Fibroblast of lung (primary cell): ENCODE results near the gene MFSD11. TPM values are rescaled to one million over a fixed set of nuclear protein-coding genes. Genes with fewer than 3 reads are reported as not detected.
"Not testable (repeated sequence)": the region's sequence is repeated elsewhere in the genome, so short reads cannot be mapped to it uniquely, and the experiment has no call there.

Experiments
- DNase-seq, 2 donors: peaks; one replicate each; pipeline versions ENCODE4 v3.0.0 to v3.0.0-alpha.2; 2010; ENCODE audit warnings: low read depth in 2 of 2
- H2AFZ ChIP-seq: 2 replicates; pipeline ENCODE4 v1.5.1; 2012; ENCODE audit warnings: low read length, control low read depth, inconsistent platforms
- H3K27ac ChIP-seq: 2 replicates; pipeline ENCODE4 v1.5.1; 2011; ENCODE audit warnings: low read length, control low read depth; ENCODE audit not compliant: insufficient read depth
- H3K27me3 ChIP-seq: 2 replicates; pipeline ENCODE4 v1.5.1; 2011; ENCODE audit warnings: mild to moderate bottlenecking, low read length; ENCODE audit not compliant: control insufficient read depth, insufficient read depth
- H3K36me3 ChIP-seq: 2 replicates; pipeline ENCODE4 v1.5.1; 2011; ENCODE audit warnings: low read length; ENCODE audit not compliant: control insufficient read depth, insufficient read depth
- H3K4me1 ChIP-seq: 2 replicates; pipeline ENCODE4 v1.5.1; 2011; ENCODE audit warnings: low read length; ENCODE audit not compliant: control insufficient read depth, insufficient read depth; ENCODE audit errors: extremely low read depth
- H3K4me2 ChIP-seq: 2 replicates; pipeline ENCODE4 v1.5.1; 2011; ENCODE audit warnings: low read length, control low read depth; ENCODE audit not compliant: insufficient read depth; ENCODE audit errors: extremely low read depth
- H3K4me3 ChIP-seq, 4 experiments: fragments of 200-600 bp in 1 of 4; sonication (generic) in 1 of 4; replicated peaks in 1 of 4; 2 replicates each; pipeline ENCODE4 v1.5.1; 2011 to 2016; ENCODE audit warnings: low read length in 4 of 4, low read depth in 3 of 4, mild to moderate bottlenecking in 3 of 4, control low read depth in 2 of 4, inconsistent platforms in 1 of 4, mixed read lengths in 1 of 4; ENCODE audit not compliant: insufficient read depth in 1 of 4; ENCODE audit errors: control extremely low read depth in 1 of 4
- H3K79me2 ChIP-seq: 2 replicates; pipeline ENCODE4 v1.5.1; 2012; ENCODE audit warnings: mild to moderate bottlenecking, low read length, inconsistent platforms; ENCODE audit not compliant: control insufficient read depth, insufficient read depth
- H3K9ac ChIP-seq: 2 replicates; pipeline ENCODE4 v1.5.1; 2011; ENCODE audit warnings: mild to moderate bottlenecking, low read length, control low read depth; ENCODE audit not compliant: insufficient read depth
- H3K9me3 ChIP-seq: 2 replicates; pipeline ENCODE4 v1.5.1; 2012; ENCODE audit warnings: low read depth, low read length; ENCODE audit not compliant: control insufficient read depth, insufficient read depth
- H4K20me1 ChIP-seq: 2 replicates; pipeline ENCODE4 v1.5.1; 2011; ENCODE audit warnings: low read length; ENCODE audit not compliant: control insufficient read depth, insufficient read depth; ENCODE audit errors: extremely low read depth
- EZH2 ChIP-seq: IDR thresholded peaks from 2 replicates; pipeline ENCODE4 v1.5.1; 2012; ENCODE audit warnings: low read length, control low read depth, mild to moderate bottlenecking; ENCODE audit errors: missing control alignments
- polyA plus RNA-seq, 2 donors: library from polyadenylated mRNA; depleted of rRNA in 1 of 2; stranded (reverse) in 1 of 2; unstranded in 1 of 2; fragments of >200 nt; gene quantifications; 2 replicates each; pipeline ENCODE4 v1.2.1, GENCODE V29; 2011 to 2012; ENCODE audit warnings: missing spikeins in 1 of 2
- total RNA-seq: library from RNA; depleted of rRNA; stranded (reverse); fragments of >200 nt; gene quantifications from 2 replicates; pipeline ENCODE4 v1.2.1, GENCODE V29; 2014
- TF ChIP-seq, protein P1 (sequence below), 2 donors: IDR thresholded peaks in 1 of 2; conservative IDR thresholded peaks in 1 of 2; 1 replicate in 1 of 2; 2 replicates in 1 of 2; pipeline ENCODE4 v1.5.1; 2011 to 2012; ENCODE audit warnings: low read length in 2 of 2, control low read depth in 1 of 2, inconsistent platforms in 1 of 2, low read depth in 1 of 2, mild to moderate bottlenecking in 1 of 2

Gene MFSD11
- total and polyA plus RNA-seq, 2 donors (not counting 1 experiment from before 2014, with no cell fraction given) = 22.4 to 31.4 TPM

DNA sequence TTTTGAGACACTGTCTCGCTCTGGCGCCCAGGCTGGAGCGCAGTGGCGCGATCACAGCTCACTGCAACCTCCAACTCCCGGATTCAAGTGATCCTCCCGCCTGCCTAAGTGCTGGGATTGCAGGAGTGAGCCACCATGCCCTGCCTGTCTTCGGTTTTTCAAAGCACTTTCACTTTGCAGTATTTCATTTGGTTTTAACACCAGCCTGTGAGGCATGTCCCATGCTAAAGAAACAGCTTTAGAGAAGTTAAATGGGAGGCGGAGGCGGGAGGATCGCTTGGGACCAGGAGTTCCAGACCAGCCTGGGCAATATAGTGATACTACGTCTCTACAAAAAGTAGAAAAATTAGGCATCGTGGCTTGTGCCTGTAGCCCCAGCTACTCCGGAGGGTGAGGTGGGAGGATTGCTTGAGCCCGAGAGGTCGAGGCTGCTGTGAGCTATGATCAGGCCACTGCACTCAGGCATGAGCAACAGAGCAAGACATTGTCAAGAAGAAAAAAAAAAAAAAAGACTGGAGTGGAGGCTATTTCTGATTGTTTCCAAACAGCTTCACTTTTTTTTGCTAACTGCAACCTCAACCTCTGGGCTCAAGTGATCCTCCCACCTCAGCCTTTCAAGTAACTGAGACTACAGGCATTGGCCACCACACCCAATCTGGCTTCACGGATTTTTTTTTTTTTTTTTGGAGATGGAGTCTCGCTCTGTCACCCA lies 10.0 kb upstream of the MFSD11 start:
- TF ChIP-seq, protein P1, sequence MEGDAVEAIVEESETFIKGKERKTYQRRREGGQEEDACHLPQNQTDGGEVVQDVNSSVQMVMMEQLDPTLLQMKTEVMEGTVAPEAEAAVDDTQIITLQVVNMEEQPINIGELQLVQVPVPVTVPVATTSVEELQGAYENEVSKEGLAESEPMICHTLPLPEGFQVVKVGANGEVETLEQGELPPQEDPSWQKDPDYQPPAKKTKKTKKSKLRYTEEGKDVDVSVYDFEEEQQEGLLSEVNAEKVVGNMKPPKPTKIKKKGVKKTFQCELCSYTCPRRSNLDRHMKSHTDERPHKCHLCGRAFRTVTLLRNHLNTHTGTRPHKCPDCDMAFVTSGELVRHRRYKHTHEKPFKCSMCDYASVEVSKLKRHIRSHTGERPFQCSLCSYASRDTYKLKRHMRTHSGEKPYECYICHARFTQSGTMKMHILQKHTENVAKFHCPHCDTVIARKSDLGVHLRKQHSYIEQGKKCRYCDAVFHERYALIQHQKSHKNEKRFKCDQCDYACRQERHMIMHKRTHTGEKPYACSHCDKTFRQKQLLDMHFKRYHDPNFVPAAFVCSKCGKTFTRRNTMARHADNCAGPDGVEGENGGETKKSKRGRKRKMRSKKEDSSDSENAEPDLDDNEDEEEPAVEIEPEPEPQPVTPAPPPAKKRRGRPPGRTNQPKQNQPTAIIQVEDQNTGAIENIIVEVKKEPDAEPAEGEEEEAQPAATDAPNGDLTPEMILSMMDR (conservative IDR thresholded peaks at IDR 0.05 in 1 of 2, IDR thresholded peaks at IDR 0.05 in 1 of 2; ENCODE audit: low read depth in 1 of 2, low read length in 2 of 2) = no peak
- TF ChIP-seq EZH2 = no peak
- Histone ChIP-seq H3K79me2 (peaks cover 66% of the 10 kb centered on the region), H3K9me3 (no peaks in the 10 kb centered on the region), H3K9ac (peak overlapping the region; percentile 99), H2AFZ (no peak overlapping the region), H3K4me1 (peaks cover 2% of the 10 kb centered on the region), H3K36me3 (peaks cover 8% of the 10 kb centered on the region), H3K27me3 (no peaks in the 10 kb centered on the region), H3K4me2 (peak overlapping the region; percentile 85), H3K27ac (peak overlapping the region; percentile 98), H4K20me1 (no peaks in the 10 kb centered on the region), H3K4me3 (peak overlapping the region; percentile 71 to 89 (median 84))
- peak in 1 of 2 donors; percentile 21 for DNase-seq

DNA sequence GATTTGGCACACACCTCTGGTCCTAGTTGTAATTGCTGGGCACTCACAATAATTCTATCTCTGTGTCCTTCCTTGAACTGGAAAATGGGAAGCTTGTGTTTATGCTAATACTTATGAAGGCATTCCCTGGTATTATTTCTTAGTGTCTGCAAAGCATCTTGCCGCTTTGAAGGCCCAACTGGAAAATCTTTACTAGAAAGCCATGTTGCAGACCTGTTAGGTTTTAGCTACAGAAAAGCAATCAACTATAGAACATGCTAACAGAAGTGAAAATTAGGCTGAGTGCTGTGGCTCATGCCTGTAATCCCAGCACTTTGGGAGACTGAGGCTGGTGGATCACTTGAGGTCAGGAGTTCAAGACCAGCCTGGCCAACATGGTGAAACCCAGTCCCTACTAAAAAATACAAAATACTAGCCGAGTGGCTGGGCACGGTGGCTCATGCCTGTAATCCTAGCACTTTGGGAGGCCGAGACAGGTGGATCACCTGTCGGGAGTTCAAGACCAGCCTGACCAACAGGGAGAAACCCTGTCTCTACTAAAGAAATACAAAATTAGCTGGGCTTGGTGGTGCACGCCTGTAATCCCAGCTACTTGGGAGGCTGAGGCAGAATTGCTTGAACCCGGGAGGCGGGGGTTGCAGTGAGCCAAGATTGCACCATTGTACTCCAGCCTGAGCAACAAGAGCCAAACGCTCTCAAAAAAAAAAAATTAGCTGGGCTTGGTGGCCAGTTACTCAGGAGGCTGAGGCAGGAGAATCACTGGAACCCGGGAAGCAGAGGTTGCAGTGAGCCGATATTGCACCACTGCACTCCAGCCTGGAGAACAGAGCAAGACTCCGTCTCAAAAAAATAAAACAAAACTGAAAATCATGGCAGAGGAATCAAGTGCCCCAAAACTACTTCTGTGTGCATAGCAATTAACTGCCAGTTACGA lies 5.9 kb upstream of the MFSD11 start:
- H4K20me1 ChIP-seq, H3K4me2 ChIP-seq, H3K27ac ChIP-seq, H2AFZ ChIP-seq, H3K9ac ChIP-seq, H3K4me3 ChIP-seq, H3K4me1 ChIP-seq, DNase-seq, H3K27me3 ChIP-seq, H3K9me3 ChIP-seq: not testable (repeated sequence)
- Histone ChIP-seq H3K36me3 (peaks cover 14% of the 10 kb centered on the region), H3K79me2 (peaks cover 79% of the 10 kb centered on the region)

DNA sequence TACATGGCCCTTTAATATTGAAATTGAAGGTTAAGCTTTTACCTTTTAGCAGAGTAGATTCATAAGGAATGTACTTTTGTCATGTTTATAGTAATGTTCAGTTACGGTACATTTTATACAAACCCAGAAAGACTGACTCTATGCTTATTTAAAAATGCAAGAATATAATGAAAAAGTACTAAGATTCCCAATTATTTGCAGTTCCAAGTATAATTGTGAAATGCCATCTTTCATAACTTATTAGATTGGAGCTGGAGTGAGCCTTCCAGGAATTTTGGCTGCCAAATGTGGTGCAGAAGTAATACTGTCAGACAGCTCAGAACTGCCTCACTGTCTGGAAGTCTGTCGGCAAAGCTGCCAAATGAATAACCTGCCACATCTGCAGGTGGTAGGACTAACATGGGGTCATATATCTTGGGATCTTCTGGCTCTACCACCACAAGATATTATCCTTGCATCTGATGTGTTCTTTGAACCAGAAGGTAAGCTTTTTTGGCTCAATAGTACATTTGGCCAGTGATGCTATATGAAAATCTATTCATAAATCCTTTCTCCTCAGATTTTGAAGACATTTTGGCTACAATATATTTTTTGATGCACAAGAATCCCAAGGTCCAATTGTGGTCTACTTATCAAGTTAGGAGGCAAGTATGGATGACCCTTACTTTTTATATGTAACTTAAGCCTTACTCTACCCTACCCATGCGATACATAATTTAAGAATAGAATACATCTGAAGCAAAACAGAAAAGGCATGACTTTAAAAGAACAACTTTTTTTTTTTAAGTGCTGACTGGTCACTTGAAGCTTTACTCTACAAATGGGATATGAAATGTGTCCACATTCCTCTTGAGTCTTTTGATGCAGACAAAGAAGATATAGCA lies 4.9 kb upstream of the MFSD11 start:
- no peak overlapping the region for H3K9ac ChIP-seq

More for the DNA sequence above, 4.9 kb upstream of the MFSD11 start:
- Histone ChIP-seq H3K27me3 (no peaks in the 10 kb centered on the region), H3K36me3 (peaks cover 14% of the 10 kb centered on the region), H3K27ac (no peak overlapping the region), H3K4me1 (peaks cover 5% of the 10 kb centered on the region), H3K79me2 (peaks cover 70% of the 10 kb centered on the region), H2AFZ (no peak overlapping the region), H4K20me1 (no peaks in the 10 kb centered on the region), H3K9me3 (no peaks in the 10 kb centered on the region), H3K4me3 (peak overlapping the region in 2 of 4 experiments; percentile 93 to 96), H3K4me2 (peak overlapping the region; percentile 66)
- DNase-seq = peak; percentile 33 to 42
- TF ChIP-seq, protein P1 (conservative IDR thresholded peaks at IDR 0.05 in 1 of 2, IDR thresholded peaks at IDR 0.05 in 1 of 2; ENCODE audit: low read depth in 1 of 2, low read length in 2 of 2) = no peak
- no peak for TF ChIP-seq EZH2
